Caco-2 (cell line): ENCODE measurements around the gene GRK5. TPM values are rescaled to one million over a fixed set of nuclear protein-coding genes. Genes with fewer than 3 reads are reported as not detected.

ENCODE experiments used
- BruUV-seq: library from RNA; stranded (reverse); fragments of 400-500 nt; replicated peaks from 2 replicates; lab custom pipeline; 2021; lab: Mats Ljungman, UMichigan
- CTCF ChIA-PET: fragments of 300-600 bp; sonication (Branson Sonifier 250); formaldehyde crosslinking; loops from one replicate; lab custom pipeline; 2022; ENCODE audit warnings: antibody characterized with exemption; lab: Charles Lee
- POLR2A ChIA-PET: fragments of 300-600 bp; sonication (Branson Sonifier 250); formaldehyde crosslinking; loops from one replicate; lab custom pipeline; 2022; ENCODE audit warnings: antibody characterized with exemption; lab: Charles Lee
- DNase-seq, 2 experiments: peaks; one replicate each; pipeline versions ENCODE4 v3.0.0 to v3.0.0-alpha.2; 2020 to 2022
- H3K27me3 ChIP-seq: replicated peaks from 2 replicates; pipeline ENCODE4 v1.6.0; 2011; ENCODE audit warnings: low read length; ENCODE audit not compliant: control insufficient read depth, insufficient read depth
- H3K36me3 ChIP-seq: 2 replicates; pipeline ENCODE4 v1.5.1; 2011; ENCODE audit warnings: low read length; ENCODE audit not compliant: control insufficient read depth, insufficient read depth
- H3K4me1 ChIP-seq: fragments of 250-450 bp; sonication (Bioruptor Pico); 2 replicates; pipeline ENCODE4 v1.5.1; 2020; ENCODE audit warnings: mild to moderate bottlenecking
- H3K4me3 ChIP-seq: 2 replicates; pipeline ENCODE4 v1.5.1; 2011; ENCODE audit warnings: low read depth, mild to moderate bottlenecking, control low read depth, low read length
- H3K9me3 ChIP-seq: fragments of 250-450 bp; sonication (Bioruptor Pico); 2 replicates; pipeline ENCODE4 v1.5.1; 2020; ENCODE audit warnings: mild to moderate bottlenecking, moderate library complexity
- H3K27ac Mint-ChIP-seq: one replicate; pipeline ENCODE4 v1.8.0; 2022; ENCODE audit warnings: mixed read lengths; ENCODE audit not compliant: unreplicated experiment
- H3K27me3 Mint-ChIP-seq: one replicate; pipeline ENCODE4 v1.8.0; 2022; ENCODE audit warnings: mixed read lengths; ENCODE audit not compliant: insufficient read depth, unreplicated experiment
- H3K36me3 Mint-ChIP-seq: one replicate; pipeline ENCODE4 v1.8.0; 2022; ENCODE audit warnings: mild to moderate bottlenecking, mixed read lengths; ENCODE audit not compliant: insufficient read depth, unreplicated experiment
- H3K4me1 Mint-ChIP-seq: one replicate; pipeline ENCODE4 v1.8.0; 2022; ENCODE audit warnings: low read depth, mixed read lengths; ENCODE audit not compliant: unreplicated experiment
- H3K4me3 Mint-ChIP-seq: one replicate; pipeline ENCODE4 v1.8.0; 2022; ENCODE audit warnings: mild to moderate bottlenecking, moderate library complexity, mixed read lengths; ENCODE audit not compliant: unreplicated experiment
- H3K9me3 Mint-ChIP-seq: one replicate; pipeline ENCODE4 v1.8.0; 2022; ENCODE audit warnings: mixed read lengths; ENCODE audit not compliant: unreplicated experiment
- intact Hi-C: fragments of 100-400 bp; cut with micrococcal nuclease; formaldehyde crosslinking; loops from one replicate; pipeline ENCODE4 v1.10.0; 2022; ENCODE audit not compliant: unreplicated experiment
- total RNA-seq: library from RNA; stranded (reverse); gene quantifications from 2 replicates; pipeline ENCODE4 v1.2.3, GENCODE V29; 2022
- TF ChIP-seq, protein P1 (sequence below), 2 experiments: fragments of 200-600 bp in 1 of 2; IDR thresholded peaks; 1 replicate in 1 of 2; 2 replicates in 1 of 2; pipeline versions ENCODE4 v1.5.1 to v1.8.0; 2011 to 2022; ENCODE audit warnings: antibody characterized with exemption in 1 of 2, control low read depth in 1 of 2, inconsistent platforms in 1 of 2, low read depth in 1 of 2, low read length in 1 of 2, mild to moderate bottlenecking in 1 of 2, moderate library complexity in 1 of 2; ENCODE audit not compliant: insufficient read depth in 1 of 2, severe bottlenecking in 1 of 2, unreplicated experiment in 1 of 2

The GRK5 gene
- total RNA-seq, 1 experiment from 2014 or later: 7.7 TPM

DNA sequence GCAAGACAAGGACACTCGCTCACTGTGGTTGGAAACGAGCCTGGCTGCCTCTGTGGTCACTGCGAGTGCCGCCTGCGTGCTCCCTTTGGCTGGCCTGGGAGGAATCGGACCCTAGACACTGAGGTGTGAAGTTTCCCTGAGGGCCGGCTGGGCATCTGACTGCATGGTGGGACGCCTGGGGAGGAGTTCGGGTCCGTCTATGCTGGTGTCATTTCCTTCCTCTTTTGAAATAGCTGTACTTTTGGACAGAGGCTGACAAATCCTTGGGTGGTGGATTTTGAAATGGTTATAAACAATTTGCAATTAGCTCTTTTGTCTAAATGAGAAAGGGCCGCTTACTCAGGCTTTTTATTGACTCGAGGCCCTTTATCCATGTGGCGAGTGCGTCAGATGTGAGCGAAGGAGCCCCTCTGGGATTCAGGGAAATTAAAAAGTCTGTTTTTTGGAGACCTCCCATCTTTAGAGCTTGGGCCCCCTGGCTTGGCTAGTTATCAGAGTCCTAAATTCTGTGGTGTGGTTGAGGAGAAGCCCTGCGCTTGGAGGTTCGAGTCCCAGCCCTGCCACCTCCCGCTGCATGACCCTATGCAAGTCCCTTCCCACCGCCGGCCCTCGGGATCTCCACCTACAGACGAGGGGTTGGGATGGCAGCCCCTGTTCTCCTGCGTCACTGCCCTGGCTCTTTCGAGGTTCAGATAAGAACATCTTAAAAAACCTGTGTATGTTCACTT, 188.1 kb downstream of the GRK5 start:
- Mint-ChIP-seq H3K9me3 (no peaks in the 10 kb centered on the region), H3K4me3 (no peak overlapping the region)

GRCh38 chr10:119396008-119396708, 188.8 kb downstream of the GRK5 start:
- no peaks in the 10 kb centered on the region for H3K36me3 ChIP-seq
- 0 out of 2 replicates have a peak, but pooled peaks cover 3% of the 10 kb centered on the region for H3K4me1 ChIP-seq
- no TSS peak for BruUV-seq
- H3K4me3 ChIP-seq: no peak overlapping the region
- ChIA-PET CTCF (no interaction called here), POLR2A (no interaction called here)
- H3K27me3 ChIP-seq: no peaks in the 10 kb centered on the region
- H3K4me3 Mint-ChIP-seq: no peak overlapping the region
- peaks cover 5% of the 10 kb centered on the region for H3K36me3 Mint-ChIP-seq
- no peaks in the 10 kb centered on the region for H3K4me1 Mint-ChIP-seq
- no peaks in the 10 kb centered on the region for H3K9me3 ChIP-seq
- no peaks in the 10 kb centered on the region for H3K27me3 Mint-ChIP-seq
- TF ChIP-seq, protein P1, sequence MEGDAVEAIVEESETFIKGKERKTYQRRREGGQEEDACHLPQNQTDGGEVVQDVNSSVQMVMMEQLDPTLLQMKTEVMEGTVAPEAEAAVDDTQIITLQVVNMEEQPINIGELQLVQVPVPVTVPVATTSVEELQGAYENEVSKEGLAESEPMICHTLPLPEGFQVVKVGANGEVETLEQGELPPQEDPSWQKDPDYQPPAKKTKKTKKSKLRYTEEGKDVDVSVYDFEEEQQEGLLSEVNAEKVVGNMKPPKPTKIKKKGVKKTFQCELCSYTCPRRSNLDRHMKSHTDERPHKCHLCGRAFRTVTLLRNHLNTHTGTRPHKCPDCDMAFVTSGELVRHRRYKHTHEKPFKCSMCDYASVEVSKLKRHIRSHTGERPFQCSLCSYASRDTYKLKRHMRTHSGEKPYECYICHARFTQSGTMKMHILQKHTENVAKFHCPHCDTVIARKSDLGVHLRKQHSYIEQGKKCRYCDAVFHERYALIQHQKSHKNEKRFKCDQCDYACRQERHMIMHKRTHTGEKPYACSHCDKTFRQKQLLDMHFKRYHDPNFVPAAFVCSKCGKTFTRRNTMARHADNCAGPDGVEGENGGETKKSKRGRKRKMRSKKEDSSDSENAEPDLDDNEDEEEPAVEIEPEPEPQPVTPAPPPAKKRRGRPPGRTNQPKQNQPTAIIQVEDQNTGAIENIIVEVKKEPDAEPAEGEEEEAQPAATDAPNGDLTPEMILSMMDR (IDR thresholded peaks at IDR 0.05; ENCODE audit: insufficient read depth in 1 of 2, low read depth in 1 of 2, low read length in 1 of 2, severe bottlenecking in 1 of 2, unreplicated experiment in 1 of 2): no peak
- DNase-seq: no peak
- intact Hi-C loops: no loop called here
- no peaks in the 10 kb centered on the region for H3K9me3 Mint-ChIP-seq
- H3K27ac Mint-ChIP-seq: no peak overlapping the region

More for the DNA sequence above, 188.1 kb downstream of the GRK5 start:
- Mint-ChIP-seq H3K4me1 (no peaks in the 10 kb centered on the region), H3K36me3 (peaks cover 5% of the 10 kb centered on the region), H3K27ac (no peak overlapping the region), H3K27me3 (no peaks in the 10 kb centered on the region)
- intact Hi-C loops: no loop called here
- TF ChIP-seq, protein P1 (IDR thresholded peaks at IDR 0.05; ENCODE audit: insufficient read depth in 1 of 2, low read depth in 1 of 2, low read length in 1 of 2, severe bottlenecking in 1 of 2, unreplicated experiment in 1 of 2): no peak
- Histone ChIP-seq H3K4me1 (0 out of 2 replicates have a peak, but pooled peaks cover 3% of the 10 kb centered on the region), H3K4me3 (no peak overlapping the region), H3K27me3 (no peaks in the 10 kb centered on the region), H3K36me3 (no peaks in the 10 kb centered on the region), H3K9me3 (no peaks in the 10 kb centered on the region)
- ChIA-PET CTCF (interaction anchor here (0.6 kb wide), 1 partner anchor 188 kb away, joined by 4 read pairs; no protein-coding TSS in a partner anchor), POLR2A (no interaction called here)
- no TSS peak for BruUV-seq
- DNase-seq: no peak

- Histone ChIP-seq H3K9me3 (no peaks in the 10 kb centered on the region), H3K4me3 (no peak overlapping the region), H3K27me3 (no peaks in the 10 kb centered on the region), H3K4me1 (0 out of 2 replicates have a peak, but pooled peaks cover 3% of the 10 kb centered on the region), H3K36me3 (no peaks in the 10 kb centered on the region)
- no peak for DNase-seq
- Mint-ChIP-seq H3K27me3 (no peaks in the 10 kb centered on the region), H3K36me3 (peaks cover 5% of the 10 kb centered on the region), H3K27ac (no peak overlapping the region), H3K4me3 (no peak overlapping the region), H3K4me1 (peaks cover 5% of the 10 kb centered on the region), H3K9me3 (no peaks in the 10 kb centered on the region)
- ChIA-PET CTCF (no interaction called here), POLR2A (no interaction called here)
- TF ChIP-seq, protein P1 (IDR thresholded peaks at IDR 0.05; ENCODE audit: insufficient read depth in 1 of 2, low read depth in 1 of 2, low read length in 1 of 2, severe bottlenecking in 1 of 2, unreplicated experiment in 1 of 2): no peak
- intact Hi-C loops: no loop called here
- no TSS peak for BruUV-seq
These were observed 189.3 kb downstream of the GRK5 start for GRCh38 chr10:119396709-119397071.
